Heart right ventricle (tissue), 16 donors: ENCODE data around the gene CENATAC. TPM values are rescaled to one million over a fixed set of nuclear protein-coding genes. Genes with fewer than 3 reads are reported as not detected.

Experiments
- ATAC-seq, 8 donors: fragments of 200-7000 bp; cut with Tn5 transposase; one replicate each; pipeline ENCODE4 v1.9.1; 2020; ENCODE audit warnings: mild to moderate bottlenecking in 8 of 8, moderate library complexity in 8 of 8, moderate number of reproducible peaks in 1 of 8
- DNase-seq, 2 donors: peaks; one replicate each; pipeline ENCODE4 v3.0.0-alpha.2; 2020
- H3K27ac ChIP-seq, 10 donors: fragments of 200-600 bp; sonication (generic) in 2 of 10; one replicate each; pipeline versions ENCODE4 v1.5.0 to v1.8.0; 2020 to 2022; ENCODE audit warnings: mild to moderate bottlenecking in 3 of 10
- H3K27me3 ChIP-seq, 7 donors: fragments of 200-600 bp; one replicate each; pipeline ENCODE4 v1.8.0; 2021 to 2022; ENCODE audit warnings: mild to moderate bottlenecking in 2 of 7
- H3K36me3 ChIP-seq, 9 donors: fragments of 200-600 bp; sonication (generic) in 1 of 9; one replicate each; pipeline versions ENCODE4 v1.5.0 to v1.8.0; 2020 to 2022; ENCODE audit warnings: mild to moderate bottlenecking in 2 of 9
- H3K4me1 ChIP-seq, 9 donors: fragments of 200-600 bp; sonication (generic) in 1 of 9; one replicate each; pipeline versions ENCODE4 v1.5.0 to v1.8.0; 2020 to 2022; ENCODE audit warnings: mild to moderate bottlenecking in 4 of 9
- H3K4me3 ChIP-seq, 10 donors: fragments of 200-600 bp; sonication (generic) in 2 of 10; one replicate each; pipeline versions ENCODE4 v1.5.0 to v1.8.0; 2020 to 2022; ENCODE audit warnings: mild to moderate bottlenecking in 7 of 10, moderate library complexity in 2 of 10
- H3K9me3 ChIP-seq, 11 donors: fragments of 200-600 bp in 10 of 11; sonication (generic) in 2 of 11; one replicate each; pipeline versions ENCODE4 v1.5.0 to v1.8.0; 2013 to 2022; ENCODE audit warnings: mild to moderate bottlenecking in 2 of 11, control low read depth in 1 of 11, moderate library complexity in 1 of 11
- WGBS, 2 donors: extraction: QIAGEN DNeasy Blood & Tissue Kit; methylation state at CpG; one replicate each; pipeline ENCODE4 v1.1.7; 2013; ENCODE audit warnings: inconsistent platforms in 1 of 2; 5-methylcytosine and 5-hydroxymethylcytosine counted together
- intact Hi-C, 10 donors: fragments of 100-400 bp; cut with DNase I; formaldehyde crosslinking; loops; one replicate each; pipeline versions ENCODE4 v1.11.1 to v1.14.2; 2022
- polyA plus RNA-seq, 2 donors: library from polyadenylated mRNA; stranded (reverse); fragments of 200-250 nt; gene quantifications; one replicate each; pipeline ENCODE4 v1.2.3, GENCODE V29; 2013
- total RNA-seq, 10 donors: library from RNA; stranded (reverse); fragmentation: NEBNext Ultra II Directional in 3 of 10; extraction: Animal tissue kit (Norgen Biotek cat#: 25700) in 3 of 10; gene quantifications; one replicate each; pipeline versions ENCODE4 v1.2.1 to v1.2.4, GENCODE V29; 2021 to 2023
- TF ChIP-seq, protein P1 (sequence below), 9 donors: fragments of 200-600 bp; sonication (generic) in 2 of 9; IDR thresholded peaks; one replicate each; pipeline versions ENCODE4 v1.5.0 to v1.8.0; 2021 to 2022; ENCODE audit warnings: antibody characterized with exemption in 9 of 9, mild to moderate bottlenecking in 5 of 9, moderate library complexity in 1 of 9
- donor health status: Arrhythmogenic right ventricular cardiomyopathy.
- donor health status: ischemic (EF 13 %, LVEDD 7.1; RV severe dilation, severe dysfunction).
- donor health status: healthy with polysubstance abuse.
- donor health status: DM: no; HTN: yes; CAD: no.
- donor health status: DM: no; HTN: no; CAD: no.
- donor health status: ischemic (EF 25% LVEDD 6.9; RV normal size, moderate dysfunction).
- donor health status: ischemic (EF 25% LVEDD 5.7; RV mildly dilated, moderate dysfunction).
- donor health status: healthy.
- donor health status: DM: yes; HTN: yes; CAD: no.
- donor health status: Ischemic cardiomyopathy.
- donor health status: ischemic (EF 35%, LVEDD 5.7; RV mildly dilated, moderate dysfunction).
- donor health status: nonischemic (EF 11% LVEDD 7.7; RV severe dilation, severe dysfunction).
- donor health status: DM: yes; HTN: yes; CAD: no.
- donor health status: PGD.
- donor health status: ischemic (EF 29% LVEDD 5.4; RV normal size, mild dysfunction).
- donor health status: nonischemic (EF 23%, LVEDD 6.1; RV moderate dilation, normal function).

CENATAC gene
- total and polyA plus RNA-seq, 12 donors, result 7.8 to 85.2 (median 11.3) TPM

- WGBS, 2 donors, result 58 to 60% methylated on average over 6 of the region's 6 CpGs
- DNase-seq, result no peak
- H3K4me3 ChIP-seq, result peak overlapping the region in 9 of 10 donors; percentile 74 to 100 (median 85)
Observed at GRCh38 chr11:118998822-118999221, 884 bp downstream of the CENATAC start.

GRCh38 chr11:119000906-119001305, 3.0 kb downstream of the CENATAC start:
- Histone ChIP-seq H3K9me3 (no peaks in the 10 kb centered on the region), H3K36me3 (peaks cover 0 to 71% (median 36%) of the 10 kb centered on the region in 9 donors), H3K27me3 (no peaks in the 10 kb centered on the region), H3K4me1 (peaks cover 4 to 36% (median 26%) of the 10 kb centered on the region in 9 donors), H3K4me3 (no peak overlapping the region), H3K27ac (no peak overlapping the region)
- ATAC-seq (no peak), DNase-seq (no peak)
- intact Hi-C loops, result no loop called here
- 61 to 73% methylated on average over 1 of the region's 1 CpG for WGBS, 2 donors
- TF ChIP-seq, protein P1, sequence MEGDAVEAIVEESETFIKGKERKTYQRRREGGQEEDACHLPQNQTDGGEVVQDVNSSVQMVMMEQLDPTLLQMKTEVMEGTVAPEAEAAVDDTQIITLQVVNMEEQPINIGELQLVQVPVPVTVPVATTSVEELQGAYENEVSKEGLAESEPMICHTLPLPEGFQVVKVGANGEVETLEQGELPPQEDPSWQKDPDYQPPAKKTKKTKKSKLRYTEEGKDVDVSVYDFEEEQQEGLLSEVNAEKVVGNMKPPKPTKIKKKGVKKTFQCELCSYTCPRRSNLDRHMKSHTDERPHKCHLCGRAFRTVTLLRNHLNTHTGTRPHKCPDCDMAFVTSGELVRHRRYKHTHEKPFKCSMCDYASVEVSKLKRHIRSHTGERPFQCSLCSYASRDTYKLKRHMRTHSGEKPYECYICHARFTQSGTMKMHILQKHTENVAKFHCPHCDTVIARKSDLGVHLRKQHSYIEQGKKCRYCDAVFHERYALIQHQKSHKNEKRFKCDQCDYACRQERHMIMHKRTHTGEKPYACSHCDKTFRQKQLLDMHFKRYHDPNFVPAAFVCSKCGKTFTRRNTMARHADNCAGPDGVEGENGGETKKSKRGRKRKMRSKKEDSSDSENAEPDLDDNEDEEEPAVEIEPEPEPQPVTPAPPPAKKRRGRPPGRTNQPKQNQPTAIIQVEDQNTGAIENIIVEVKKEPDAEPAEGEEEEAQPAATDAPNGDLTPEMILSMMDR (IDR thresholded peaks at IDR 0.05), result no peak

More at GRCh38 chr11:118998822-118999221, 884 bp downstream of the CENATAC start:
- TF ChIP-seq, protein P1 (IDR thresholded peaks at IDR 0.05), result no peak
- H3K9me3 ChIP-seq, result no peaks in the 10 kb centered on the region
- intact Hi-C loops, result no loop called here
- peak overlapping the region in 8 of 10 donors; percentile 80 to 91 (median 89) for H3K27ac ChIP-seq
- ATAC-seq, result no peak
- no peaks in the 10 kb centered on the region for H3K27me3 ChIP-seq
- peaks cover 4 to 36% (median 26%) of the 10 kb centered on the region in 9 donors for H3K4me1 ChIP-seq
- peaks cover 0 to 50% (median 36%) of the 10 kb centered on the region in 9 donors for H3K36me3 ChIP-seq

DNA sequence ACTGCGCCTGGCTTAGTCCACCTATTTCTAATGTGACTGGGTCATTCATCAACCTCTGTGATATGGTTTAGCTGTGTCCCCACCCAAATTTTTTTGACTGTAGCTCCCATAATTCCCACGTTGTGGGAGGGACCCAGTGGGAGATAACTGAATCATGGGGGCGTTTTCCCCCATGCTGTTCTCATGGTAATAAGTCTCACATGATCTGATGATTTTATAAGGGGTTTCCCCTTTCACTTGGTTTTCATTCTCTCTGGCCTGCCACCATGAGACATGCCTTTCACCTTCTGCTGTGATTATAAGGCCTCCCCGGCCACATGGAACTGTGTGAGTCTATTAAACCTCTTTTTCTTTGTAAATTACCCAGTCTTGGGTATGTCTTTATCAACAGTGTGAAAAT, 8.7 kb downstream of the CENATAC start:
- no peaks in the 10 kb centered on the region for H3K9me3 ChIP-seq
- TF ChIP-seq, protein P1 (IDR thresholded peaks at IDR 0.05), result no peak
- no peaks in the 10 kb centered on the region for H3K27me3 ChIP-seq
- H3K27ac ChIP-seq, result peak overlapping the region in 1 of 10 donors; percentile 9
- peaks cover 0 to 99% (median 16%) of the 10 kb centered on the region in 9 donors for H3K36me3 ChIP-seq
- ATAC-seq (no peak), DNase-seq (no peak)
- no peak overlapping the region for H3K4me3 ChIP-seq
- intact Hi-C loops, result no loop called here
- 81 to 85% methylated on average over 4 of the region's 4 CpGs for WGBS, 2 donors
- peaks cover 0 to 8% (median 0%) of the 10 kb centered on the region in 9 donors for H3K4me1 ChIP-seq

- Histone ChIP-seq H3K27me3 (no peaks in the 10 kb centered on the region), H3K36me3 (peaks cover 0 to 99% (median 20%) of the 10 kb centered on the region in 9 donors), H3K9me3 (no peaks in the 10 kb centered on the region), H3K4me1 (peaks cover 0 to 16% (median 10%) of the 10 kb centered on the region in 9 donors), H3K4me3 (no peak overlapping the region), H3K27ac (no peak overlapping the region)
- TF ChIP-seq, protein P1 (IDR thresholded peaks at IDR 0.05), result no peak
- intact Hi-C loops, result loop anchor here in 1 of 10 donors (10.0 kb wide), 1 partner anchor 53 kb away; the partner anchor contains the start of gene VPS11
- DNase-seq, result no peak
- 89 to 95% methylated on average over 6 of the region's 6 CpGs for WGBS, 2 donors
- no peak for ATAC-seq
Observed at GRCh38 chr11:119011476-119012053, 13.6 kb downstream of the CENATAC start.
